Measurements from ENCODE around the gene LRIT3. TPM values are rescaled to one million over a fixed set of nuclear protein-coding genes. Genes with fewer than 3 reads are reported as not detected.
"Not testable (repeated sequence)": the region's sequence is repeated elsewhere in the genome, so short reads cannot be mapped to it uniquely, and the experiment has no call there.

The LRIT3 gene
- total and polyA plus RNA-seq, 2 experiments from 2014 or later = 0.11 TPM; not detected in 1

DNA sequence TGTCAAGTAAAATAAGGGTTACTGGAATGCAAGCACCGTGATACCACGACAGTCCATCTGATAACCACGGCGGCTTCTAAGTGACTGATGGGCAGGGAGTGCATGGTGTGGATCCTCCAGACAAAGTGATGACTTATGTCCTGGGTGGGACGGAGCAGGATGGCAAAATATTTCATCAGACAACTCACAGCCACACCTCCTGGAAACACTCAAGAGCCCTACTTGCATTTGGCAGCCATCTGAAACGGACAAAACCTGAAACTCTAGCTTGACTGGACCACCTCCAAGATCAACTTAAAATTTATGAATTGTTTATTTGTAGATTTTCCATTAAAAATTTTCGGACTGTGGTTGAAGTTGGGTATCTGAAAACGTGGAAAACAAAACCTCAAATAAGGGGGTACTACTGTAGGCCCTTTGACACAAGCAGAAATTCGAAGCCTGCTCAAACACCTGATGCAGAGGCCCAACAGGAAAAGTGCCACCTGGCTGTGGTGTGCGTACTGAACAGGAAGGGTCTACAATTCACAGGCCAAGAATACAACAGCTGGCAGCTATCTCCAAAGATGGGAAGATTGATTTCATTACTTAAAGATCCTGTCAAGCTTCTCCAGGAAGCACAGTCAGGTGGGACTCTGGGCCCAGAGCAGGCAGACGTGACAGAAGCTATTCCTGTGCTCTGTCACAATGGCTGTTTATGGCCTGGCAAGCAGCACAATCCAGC, 26.0 kb downstream of the LRIT3 start:
- H3K9ac ChIP-seq = no peak overlapping the region
- no peak overlapping the region for H3K4me2 ChIP-seq (ENCODE audit: unreplicated experiment)
- WGBS, 2 experiments (ENCODE audit: low coverage in 1 of 2, low lambda C conversion rate in 2 of 2, missing lambda C conversion rate in 2 of 2) = 35 to 36% methylated on average over 11 of the region's 11 CpGs
- no peaks in the 10 kb centered on the region; the same call in 1 of the 2 replicates for H4K20me1 ChIP-seq (ENCODE audit: insufficient read depth)
- H3K36me3 ChIP-seq (ENCODE audit: low read depth) = no peaks in the 10 kb centered on the region
- DNase-seq = peak; percentile 37
- no peaks in the 10 kb centered on the region for H3K4me1 ChIP-seq (ENCODE audit: insufficient read depth)
- no peaks in the 10 kb centered on the region for H3F3A ChIP-seq (ENCODE audit: insufficient read depth)
- H3K9me3 ChIP-seq (ENCODE audit: low read depth) = no peaks in the 10 kb centered on the region
- TF ChIP-seq EZH2phosphoT487 (IDR thresholded peaks at IDR 0.05; ENCODE audit: insufficient read depth, low read depth) (no peak), EZH2 (IDR thresholded peaks at IDR 0.05; ENCODE audit: insufficient read depth, poor library complexity, severe bottlenecking) (no peak)
- no peak overlapping the region for H3K4me3 ChIP-seq
- no peaks in the 10 kb centered on the region for H3K9me2 ChIP-seq (ENCODE audit: insufficient read depth)
- in situ Hi-C loops (cut with MboI) = no loop called here
- no peak overlapping the region for H3K27ac ChIP-seq
- H2AFZ ChIP-seq = peak overlapping the region; percentile 49
- no peaks in the 10 kb centered on the region for H3K27me3 ChIP-seq (replicated peaks; ENCODE audit: insufficient read depth)
- no peaks in the 10 kb centered on the region for H3K79me2 ChIP-seq (ENCODE audit: insufficient read depth)

DNA sequence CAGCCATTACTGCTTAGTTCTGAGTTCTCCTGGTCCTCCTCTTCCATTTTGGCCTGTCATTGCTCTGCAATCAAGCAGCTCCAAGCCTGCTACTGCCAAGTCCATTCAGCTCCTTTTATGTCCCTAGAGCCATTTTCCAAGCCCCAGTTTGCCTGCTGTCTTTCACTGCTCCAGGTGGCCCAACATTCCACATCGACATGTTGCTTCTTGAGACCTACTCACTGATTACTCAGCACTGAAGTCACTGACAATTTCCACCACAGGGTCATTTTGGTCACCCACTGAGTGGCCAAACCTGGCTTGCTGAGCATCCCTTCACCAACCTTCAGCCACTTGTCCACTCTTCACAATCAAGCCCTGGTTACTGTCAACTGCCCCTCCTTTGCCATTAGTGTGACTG, 27.2 kb downstream of the LRIT3 start:
- TF ChIP-seq EZH2 (IDR thresholded peaks at IDR 0.05; ENCODE audit: insufficient read depth, poor library complexity, severe bottlenecking) = no peak
- TF ChIP-seq EZH2phosphoT487 (IDR thresholded peaks at IDR 0.05; ENCODE audit: insufficient read depth, low read depth) = no peak
- Histone ChIP-seq H3K79me2 (ENCODE audit: insufficient read depth) (no peaks in the 10 kb centered on the region), H3K27me3 (replicated peaks; ENCODE audit: insufficient read depth) (no peaks in the 10 kb centered on the region), H3K9me2 (ENCODE audit: insufficient read depth) (no peaks in the 10 kb centered on the region), H3K4me3 (no peak overlapping the region), H4K20me1 (ENCODE audit: insufficient read depth) (no peaks in the 10 kb centered on the region; the same call in 1 of the 2 replicates), H3K4me2 (ENCODE audit: unreplicated experiment) (no peak overlapping the region), H3K4me1 (ENCODE audit: insufficient read depth) (no peaks in the 10 kb centered on the region), H3K9ac (no peak overlapping the region), H3K36me3 (ENCODE audit: low read depth) (no peaks in the 10 kb centered on the region), H3F3A (ENCODE audit: insufficient read depth) (no peaks in the 10 kb centered on the region), H3K9me3 (ENCODE audit: low read depth) (no peaks in the 10 kb centered on the region), H2AFZ (no peak overlapping the region), H3K27ac (no peak overlapping the region)
- WGBS, 2 experiments (ENCODE audit: low coverage in 1 of 2, low lambda C conversion rate in 2 of 2, missing lambda C conversion rate in 2 of 2) = 59 to 89% methylated on average over 1 of the region's 1 CpG
- DNase-seq = no peak
- in situ Hi-C loops (cut with MboI) = no loop called here

DNA sequence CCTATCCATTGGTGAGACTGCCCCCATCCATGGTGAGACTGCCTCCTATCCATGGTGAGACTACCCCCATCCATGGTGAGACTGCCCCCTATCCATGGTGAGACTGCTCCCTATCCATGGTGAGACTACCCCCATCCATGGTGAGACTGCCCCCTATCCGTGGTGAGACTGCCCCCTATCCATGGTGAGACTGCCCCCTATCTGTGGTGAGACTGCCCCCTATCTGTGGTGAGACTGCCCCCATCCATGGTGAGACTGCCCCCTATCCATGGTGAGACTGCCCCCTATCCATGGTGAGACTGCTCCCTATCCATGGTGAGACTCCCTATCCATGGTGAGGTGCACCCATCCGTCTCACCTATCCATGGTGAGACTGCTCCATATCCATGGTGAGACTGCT, 27.6 kb downstream of the LRIT3 start:
- H3K4me1 ChIP-seq (ENCODE audit: insufficient read depth); DNase-seq; H3K4me3 ChIP-seq; H3F3A ChIP-seq (ENCODE audit: insufficient read depth); in situ Hi-C loops (cut with MboI); H3K27ac ChIP-seq; H3K9ac ChIP-seq; H3K79me2 ChIP-seq (ENCODE audit: insufficient read depth); H3K9me2 ChIP-seq (ENCODE audit: insufficient read depth); H3K9me3 ChIP-seq (ENCODE audit: low read depth); H2AFZ ChIP-seq; H3K27me3 ChIP-seq (replicated peaks; ENCODE audit: insufficient read depth); H3K4me2 ChIP-seq (ENCODE audit: unreplicated experiment); H4K20me1 ChIP-seq (ENCODE audit: insufficient read depth); H3K36me3 ChIP-seq (ENCODE audit: low read depth): not testable (repeated sequence)
- WGBS, 2 experiments (ENCODE audit: low coverage in 1 of 2, low lambda C conversion rate in 2 of 2, missing lambda C conversion rate in 2 of 2) = 69 to 100% methylated on average over 1 to 2 of the region's 2 CpGs

DNA sequence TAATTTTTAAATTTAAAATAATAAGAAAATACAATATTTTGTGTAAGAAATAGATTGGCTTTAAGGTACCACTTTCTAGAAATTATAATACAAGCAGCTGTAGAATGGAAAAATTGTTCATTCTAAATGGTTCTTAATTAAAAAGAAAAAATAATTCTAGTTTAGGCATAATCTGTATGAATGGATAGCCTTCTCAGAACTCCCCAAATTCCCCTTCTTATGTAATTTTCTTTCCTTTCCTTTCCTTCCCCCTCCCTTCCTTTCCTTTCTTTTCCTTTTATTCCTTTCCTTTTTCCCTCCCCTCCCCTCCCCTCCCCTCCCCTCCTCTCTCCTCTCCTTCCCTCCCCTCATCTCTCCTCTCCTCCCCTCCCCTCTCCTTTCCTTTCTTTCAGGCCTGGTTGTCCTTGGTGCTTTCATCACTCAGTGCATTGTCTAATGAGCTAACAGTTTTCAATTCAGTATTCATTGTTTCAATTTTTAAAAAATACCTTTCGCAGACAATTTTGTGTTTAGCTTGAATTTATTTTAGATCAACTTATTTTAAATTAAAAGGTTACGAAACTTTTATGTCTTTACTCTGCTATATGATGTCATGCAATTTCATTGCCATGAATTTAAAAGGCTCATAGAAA, 28.8 kb downstream of the LRIT3 start:
- Histone ChIP-seq H3K9me3 (ENCODE audit: low read depth) (no peaks in the 10 kb centered on the region), H3K27ac (no peak overlapping the region), H2AFZ (no peak overlapping the region), H3K27me3 (replicated peaks; ENCODE audit: insufficient read depth) (0 out of 2 replicates have a peak, but pooled peaks cover 4% of the 10 kb centered on the region), H3K9me2 (ENCODE audit: insufficient read depth) (no peaks in the 10 kb centered on the region), H3K79me2 (ENCODE audit: insufficient read depth) (no peaks in the 10 kb centered on the region), H3K4me1 (ENCODE audit: insufficient read depth) (no peaks in the 10 kb centered on the region), H3K36me3 (ENCODE audit: low read depth) (no peaks in the 10 kb centered on the region), H3K4me2 (ENCODE audit: unreplicated experiment) (no peak overlapping the region), H4K20me1 (ENCODE audit: insufficient read depth) (no peaks in the 10 kb centered on the region; the same call in 1 of the 2 replicates), H3K4me3 (no peak overlapping the region), H3F3A (ENCODE audit: insufficient read depth) (no peaks in the 10 kb centered on the region), H3K9ac (no peak overlapping the region)
- TF ChIP-seq EZH2phosphoT487 (IDR thresholded peaks at IDR 0.05; ENCODE audit: insufficient read depth, low read depth) (no peak), EZH2 (IDR thresholded peaks at IDR 0.05; ENCODE audit: insufficient read depth, poor library complexity, severe bottlenecking) (no peak)
- no peak for DNase-seq
- 52 to 65% methylated on average over 2 of the region's 2 CpGs for WGBS, 2 experiments (ENCODE audit: low coverage in 1 of 2, low lambda C conversion rate in 2 of 2, missing lambda C conversion rate in 2 of 2)
- in situ Hi-C loops (cut with MboI) = no loop called here

All from GM23248 (cell line).